HG03469 (cell line): ENCODE results near the gene SLC22A31.

ENCODE experiments used
- ATAC-seq: cut with Tn5 transposase; IDR thresholded peaks from one replicate; pipeline ENCODE4 v1.9.1; 2021; ENCODE audit warnings: mild to moderate bottlenecking, moderate library complexity, moderate number of reproducible peaks; ENCODE audit not compliant: unreplicated experiment

SLC22A31 gene

GRCh38 chr16:89217138-89217387, 16.7 kb upstream of the SLC22A31 start:
- no peak for ATAC-seq

- ATAC-seq: no peak
Observed at GRCh38 chr16:89216315-89217137, 16.2 kb upstream of the SLC22A31 start.

GRCh38 chr16:89210904-89211515, 10.7 kb upstream of the SLC22A31 start:
- ATAC-seq: no peak

GRCh38 chr16:89210165-89210903, 10.0 kb upstream of the SLC22A31 start:
- ATAC-seq: no peak

- no peak for ATAC-seq
Observed at GRCh38 chr16:89209522-89210044, 9.2 kb upstream of the SLC22A31 start.

- no peak for ATAC-seq
Observed at GRCh38 chr16:89207993-89208392, 7.7 kb upstream of the SLC22A31 start.

GRCh38 chr16:89202422-89203215, 2.3 kb upstream of the SLC22A31 start:
- ATAC-seq: no peak

GRCh38 chr16:89201439-89202377, 1.4 kb upstream of the SLC22A31 start:
- ATAC-seq: no peak

- no peak for ATAC-seq
Observed at GRCh38 chr16:89200850-89201411, 594 bp upstream of the SLC22A31 start.

- ATAC-seq: no peak
Observed at GRCh38 chr16:89199241-89200123, 855 bp downstream of the SLC22A31 start.

GRCh38 chr16:89198417-89199240, 1.7 kb downstream of the SLC22A31 start:
- no peak for ATAC-seq

- no peak for ATAC-seq
Observed at GRCh38 chr16:89197633-89198416, 2.5 kb downstream of the SLC22A31 start.

- ATAC-seq: no peak
Observed at GRCh38 chr16:89197033-89197632, 3.2 kb downstream of the SLC22A31 start.

GRCh38 chr16:89195521-89196171, 4.7 kb downstream of the SLC22A31 start:
- no peak for ATAC-seq

GRCh38 chr16:89194340-89195311, 5.7 kb downstream of the SLC22A31 start:
- ATAC-seq: no peak
